ENCODE data around the gene CGB5. TPM values are rescaled to one million over a fixed set of nuclear protein-coding genes. Genes with fewer than 3 reads are reported as not detected.
A peak's percentile ranks its signal among the peaks of the same experiment; 100 is the strongest.

Gene CGB5
- total RNA-seq, 1 donor from 2014 or later, result not detected

- peak; percentile 99 for DNase-seq (ENCODE audit: low read depth)
Observed at GRCh38 chr19:49085020-49085867, 41.6 kb downstream of the CGB5 start, which contains the start of gene SNRNP70. SNRNP70 (plus strand) TSS chr19:49085451; CDS start chr19:49086415, 964 bp downstream.

GRCh38 chr19:49085868-49086232, 42.2 kb downstream of the CGB5 start:
- no peak for DNase-seq (ENCODE audit: low read depth)

DNA sequence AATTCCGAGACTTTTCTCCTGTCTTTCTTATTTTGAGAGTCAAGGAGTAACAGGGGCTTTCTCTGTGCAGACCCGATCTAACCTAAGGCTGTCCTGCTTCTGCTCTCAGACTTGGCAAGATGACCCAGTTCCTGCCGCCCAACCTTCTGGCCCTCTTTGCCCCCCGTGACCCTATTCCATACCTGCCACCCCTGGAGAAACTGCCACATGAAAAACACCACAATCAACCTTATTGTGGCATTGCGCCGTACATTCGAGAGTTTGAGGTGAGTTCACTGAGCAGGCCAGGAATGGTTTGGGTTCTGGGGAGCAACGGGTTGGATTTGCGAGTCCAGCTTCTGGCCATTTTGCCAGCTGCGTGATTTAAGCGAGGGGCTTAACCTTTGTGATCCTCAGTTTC, 42.6 kb downstream of the CGB5 start:
- DNase-seq (ENCODE audit: low read depth), result no peak

DNA sequence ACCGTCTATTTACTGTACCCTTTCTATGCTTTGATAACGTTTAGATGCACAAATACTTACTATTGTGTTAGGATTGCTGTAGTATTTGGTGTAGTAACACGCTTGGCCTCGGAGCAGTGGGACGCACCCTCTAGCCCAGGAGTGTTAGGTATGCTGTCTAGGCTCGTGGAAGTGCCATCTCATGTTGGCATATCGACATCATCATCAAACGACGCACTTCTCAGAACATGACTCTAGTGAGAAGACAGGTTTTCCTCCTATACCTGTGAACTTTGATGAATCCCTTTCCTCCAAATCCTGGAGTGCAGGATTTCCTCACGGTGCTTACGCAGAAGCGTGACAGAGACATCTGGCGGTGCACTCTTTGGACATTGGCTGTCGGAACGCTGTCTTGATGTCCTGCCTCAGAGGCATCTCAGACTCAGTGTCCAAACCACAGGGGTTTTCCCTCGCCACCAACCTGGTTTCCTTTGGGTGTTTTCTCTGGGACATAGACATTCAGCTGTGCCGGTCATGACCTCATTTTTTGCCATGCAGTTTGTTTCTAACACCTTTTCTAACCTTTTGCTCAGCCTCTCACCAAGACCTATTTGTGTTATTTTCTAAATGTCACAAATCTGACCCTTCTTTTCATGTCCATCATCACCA, 47.9 kb downstream of the CGB5 start:
- no peak for DNase-seq (ENCODE audit: low read depth)

GRCh38 chr19:49092686-49093085, 49.0 kb downstream of the CGB5 start:
- no peak for DNase-seq (ENCODE audit: low read depth)

Small RNAs within 50 kb of the gene (microRNA-seq; reads per million reads assigned to microRNA genes)
- not detected for gene MIR6798

Other genes starting within 250 kb of the CGB5 start
- 29.7 and 34.1 TPM in 2 replicates for gene BCAT2, start 232.8 kb upstream of the CGB5 start, total RNA-seq
- gene HSD17B14, start 207.4 kb upstream of the CGB5 start, total RNA-seq, result 0.59 TPM in 1 of 2 replicates, not detected in the other
- gene PLEKHA4, start 175.2 kb upstream of the CGB5 start, total RNA-seq, result 25.5 and 29.5 TPM in 2 replicates
- 62.2 and 81.7 TPM in 2 replicates for gene PPP1R15A, start 171.4 kb upstream of the CGB5 start, total RNA-seq
- gene TULP2, start 145.1 kb upstream of the CGB5 start, total RNA-seq, result not detected in 2 replicates
- gene NUCB1, start 143.5 kb upstream of the CGB5 start, total RNA-seq, result 178 and 199 TPM in 2 replicates
- gene DHDH, start 110.1 kb upstream of the CGB5 start, total RNA-seq, result 0.32 TPM in 1 of 2 replicates, not detected in the other
- gene BAX, start 89.0 kb upstream of the CGB5 start, total RNA-seq, result 59.7 and 78.0 TPM in 2 replicates
- gene FTL, start 78.5 kb upstream of the CGB5 start, total RNA-seq, result 1,692 and 1,792 TPM in 2 replicates
- 358 and 408 TPM in 2 replicates for gene GYS1, start 50.5 kb upstream of the CGB5 start, total RNA-seq
- 94.7 and 106 TPM in 2 replicates for gene RUVBL2, start 50.0 kb upstream of the CGB5 start, total RNA-seq
- gene LHB, start 26.8 kb upstream of the CGB5 start, total RNA-seq, result not detected in 2 replicates
- gene CGB3, start 19.5 kb upstream of the CGB5 start, total RNA-seq, result not detected in 2 replicates
- not detected in 2 replicates for gene CGB2, start 12.0 kb upstream of the CGB5 start, total RNA-seq
- gene CGB1, start 7.0 kb upstream of the CGB5 start, total RNA-seq, result not detected in 2 replicates
- not detected in 2 replicates for gene CGB8, start 5.3 kb downstream of the CGB5 start, total RNA-seq
- 0.29 TPM in 1 of 2 replicates, not detected in the other for gene CGB7, start 13.9 kb downstream of the CGB5 start, total RNA-seq
- not detected in 2 replicates for gene NTF4, start 21.0 kb downstream of the CGB5 start, total RNA-seq
- 0.21 and 1.3 TPM in 2 replicates for gene KCNA7, start 28.9 kb downstream of the CGB5 start, total RNA-seq
- 312 and 331 TPM in 2 replicates for gene SNRNP70, start 41.6 kb downstream of the CGB5 start, total RNA-seq
- 22.1 and 44.2 TPM in 2 replicates for gene LIN7B, start 70.5 kb downstream of the CGB5 start, total RNA-seq
- gene C19orf73, start 75.3 kb downstream of the CGB5 start, total RNA-seq, result not detected in 2 replicates
- 10.2 and 12.5 TPM in 2 replicates for gene PPFIA3, start 75.7 kb downstream of the CGB5 start, total RNA-seq
- 375 and 578 TPM in 2 replicates for gene HRC, start 111.5 kb downstream of the CGB5 start, total RNA-seq
- 14.3 and 18.6 TPM in 2 replicates for gene TRPM4, start 113.9 kb downstream of the CGB5 start, total RNA-seq